ENCODE results near the gene SLC12A6.

Gene SLC12A6

GRCh38 chr15:34370129-34370528 is 32.5 kb upstream of the SLC12A6 start:
- DNase-seq (ENCODE audit: low read depth), result no peak
- H3K4me3 ChIP-seq (ENCODE audit: low read depth, low read length), result no peak overlapping the region
- in situ Hi-C loops (cut with HindIII; ENCODE audit: low sequenced_read_pairs), result no loop called here
- no peak for TF ChIP-seq CTCF (IDR thresholded peaks at IDR 0.05; ENCODE audit: low read depth, low read length, missing control alignments)

- peak; percentile 94 for TF ChIP-seq CTCF (IDR thresholded peaks at IDR 0.05; ENCODE audit: low read depth, low read length, missing control alignments)
- in situ Hi-C loops (cut with HindIII; ENCODE audit: low sequenced_read_pairs), result no loop called here
Observed at GRCh38 chr15:34367101-34368081, 29.8 kb upstream of the SLC12A6 start, which contains the start of gene LPCAT4. LPCAT4 (minus strand) TSS chr15:34367196; CDS start chr15:34367100, 96 bp downstream.

GRCh38 chr15:34366271-34367065 is 28.9 kb upstream of the SLC12A6 start:
- H3K4me3 ChIP-seq (ENCODE audit: low read depth, low read length), result peak overlapping the region; percentile 94
- DNase-seq (ENCODE audit: low read depth), result no peak
- in situ Hi-C loops (cut with HindIII; ENCODE audit: low sequenced_read_pairs), result no loop called here
- peak; percentile 4 for TF ChIP-seq CTCF (IDR thresholded peaks at IDR 0.05; ENCODE audit: low read depth, low read length, missing control alignments)

More at GRCh38 chr15:34367101-34368081, 29.8 kb upstream of the SLC12A6 start, which contains the start of gene LPCAT4:
- DNase-seq (ENCODE audit: low read depth), result peak; percentile 62
- peak within 1 kb of the TSS; percentile 94 for H3K4me3 ChIP-seq (ENCODE audit: low read depth, low read length)

GRCh38 chr15:34365836-34366235 is 28.3 kb upstream of the SLC12A6 start:
- no peak for TF ChIP-seq CTCF (IDR thresholded peaks at IDR 0.05; ENCODE audit: low read depth, low read length, missing control alignments)
- in situ Hi-C loops (cut with HindIII; ENCODE audit: low sequenced_read_pairs), result no loop called here
- no peak for DNase-seq (ENCODE audit: low read depth)
- H3K4me3 ChIP-seq (ENCODE audit: low read depth, low read length), result peak overlapping the region; percentile 94

GRCh38 chr15:34365091-34365825 is 27.7 kb upstream of the SLC12A6 start:
- no peak for DNase-seq (ENCODE audit: low read depth)
- H3K4me3 ChIP-seq (ENCODE audit: low read depth, low read length), result peak overlapping the region; percentile 94
- in situ Hi-C loops (cut with HindIII; ENCODE audit: low sequenced_read_pairs), result no loop called here
- no peak for TF ChIP-seq CTCF (IDR thresholded peaks at IDR 0.05; ENCODE audit: low read depth, low read length, missing control alignments)

GRCh38 chr15:34364041-34364440 is 26.5 kb upstream of the SLC12A6 start:
- no peak for TF ChIP-seq CTCF (IDR thresholded peaks at IDR 0.05; ENCODE audit: low read depth, low read length, missing control alignments)
- DNase-seq (ENCODE audit: low read depth), result no peak
- in situ Hi-C loops (cut with HindIII; ENCODE audit: low sequenced_read_pairs), result no loop called here
- H3K4me3 ChIP-seq (ENCODE audit: low read depth, low read length), result no peak overlapping the region

Measured in astrocyte of the cerebellum (primary cell).